ENCODE data around the gene PTCSC3.

The PTCSC3 gene

GRCh38 chr14:36198378-36198777, 21.9 kb upstream of the PTCSC3 start:
- H3K27me3 ChIP-seq (ENCODE audit: insufficient read depth, poor library complexity, severe bottlenecking) = no peaks in the 10 kb centered on the region
- no peak overlapping the region for H3K27ac ChIP-seq (replicated peaks)
- H3K4me3 ChIP-seq (replicated peaks; ENCODE audit: insufficient read depth, low read length) = no peak overlapping the region
- DNase-seq (ENCODE audit: low read depth in 1 of 2, low spot score in 1 of 2) = no peak
- no peak for TF ChIP-seq POLR2AphosphoS5 (IDR thresholded peaks at IDR 0.05; ENCODE audit: low read depth)
- TF ChIP-seq GABPA (IDR thresholded peaks at IDR 0.05; ENCODE audit: low read depth) = no peak
- no peak for TF ChIP-seq REST (IDR thresholded peaks at IDR 0.05; ENCODE audit: insufficient replicate concordance, low read depth)
- no peak for TF ChIP-seq SPI1 (IDR thresholded peaks at IDR 0.05; ENCODE audit: borderline replicate concordance, low read depth)
- TF ChIP-seq CTCF (IDR thresholded peaks at IDR 0.05; ENCODE audit: insufficient read depth, low read length) = no peak

GRCh38 chr14:36194663-36195062, 18.1 kb upstream of the PTCSC3 start:
- no peak overlapping the region for H3K27ac ChIP-seq (replicated peaks)
- no peak for DNase-seq (ENCODE audit: low read depth in 1 of 2, low spot score in 1 of 2)
- TF ChIP-seq GABPA (IDR thresholded peaks at IDR 0.05; ENCODE audit: low read depth) (no peak), POLR2AphosphoS5 (IDR thresholded peaks at IDR 0.05; ENCODE audit: low read depth) (no peak), REST (IDR thresholded peaks at IDR 0.05; ENCODE audit: insufficient replicate concordance, low read depth) (no peak), SPI1 (IDR thresholded peaks at IDR 0.05; ENCODE audit: borderline replicate concordance, low read depth) (no peak), CTCF (IDR thresholded peaks at IDR 0.05; ENCODE audit: insufficient read depth, low read length) (no peak)
- H3K4me3 ChIP-seq (replicated peaks; ENCODE audit: insufficient read depth, low read length) = no peak overlapping the region
- no peaks in the 10 kb centered on the region for H3K27me3 ChIP-seq (ENCODE audit: insufficient read depth, poor library complexity, severe bottlenecking)

- no peak for DNase-seq (ENCODE audit: low read depth in 1 of 2, low spot score in 1 of 2)
- TF ChIP-seq SPI1 (IDR thresholded peaks at IDR 0.05; ENCODE audit: borderline replicate concordance, low read depth) (no peak), POLR2AphosphoS5 (IDR thresholded peaks at IDR 0.05; ENCODE audit: low read depth) (no peak), REST (IDR thresholded peaks at IDR 0.05; ENCODE audit: insufficient replicate concordance, low read depth) (no peak), CTCF (IDR thresholded peaks at IDR 0.05; ENCODE audit: insufficient read depth, low read length) (no peak), GABPA (IDR thresholded peaks at IDR 0.05; ENCODE audit: low read depth) (no peak)
- H3K27me3 ChIP-seq (ENCODE audit: insufficient read depth, poor library complexity, severe bottlenecking) = no peaks in the 10 kb centered on the region
- no peak overlapping the region for H3K4me3 ChIP-seq (replicated peaks; ENCODE audit: insufficient read depth, low read length)
- H3K27ac ChIP-seq (replicated peaks) = no peak overlapping the region
Measured at GRCh38 chr14:36192530-36192929, 16.0 kb upstream of the PTCSC3 start.

All from HL-60 (cell line).